Heart left ventricle (tissue), 13 donors: ENCODE data around the gene SCN8A.

Experiments
- POLR2A ChIP-seq, 2 donors: fragments of 450-650 bp; IDR thresholded peaks; one replicate each; pipeline ENCODE4 v1.6.1; 2017; ENCODE audit warnings: antibody characterized with exemption in 2 of 2, mild to moderate bottlenecking in 2 of 2, moderate library complexity in 2 of 2
- TF ChIP-seq, protein P1 (sequence below), 12 donors: fragments of 200-600 bp; sonication (generic) in 4 of 12; IDR thresholded peaks; one replicate each; pipeline versions ENCODE4 v1.5.0 to v1.8.0; 2018 to 2022; ENCODE audit warnings: antibody characterized with exemption in 12 of 12, mild to moderate bottlenecking in 5 of 12
- donor health status: ischemic (EF 13 %, LVEDD 7.1; RV severe dilation, severe dysfunction).
- donor health status: DM: no; HTN: yes; CAD: no.
- donor health status: DM: no; HTN: no; CAD: no.
- donor health status: ischemic (EF 25% LVEDD 6.9; RV normal size, moderate dysfunction).
- donor health status: ischemic (EF 25% LVEDD 5.7; RV mildly dilated, moderate dysfunction).
- donor health status: ischemic (EF 35%, LVEDD 5.7; RV mildly dilated, moderate dysfunction).
- donor health status: nonischemic (EF 11% LVEDD 7.7; RV severe dilation, severe dysfunction).
- donor health status: DM: yes; HTN: yes; CAD: no.
- donor health status: PGD.
- donor health status: ischemic (EF 29% LVEDD 5.4; RV normal size, mild dysfunction).
- donor health status: nonischemic (EF 23%, LVEDD 6.1; RV moderate dilation, normal function).

DNA sequence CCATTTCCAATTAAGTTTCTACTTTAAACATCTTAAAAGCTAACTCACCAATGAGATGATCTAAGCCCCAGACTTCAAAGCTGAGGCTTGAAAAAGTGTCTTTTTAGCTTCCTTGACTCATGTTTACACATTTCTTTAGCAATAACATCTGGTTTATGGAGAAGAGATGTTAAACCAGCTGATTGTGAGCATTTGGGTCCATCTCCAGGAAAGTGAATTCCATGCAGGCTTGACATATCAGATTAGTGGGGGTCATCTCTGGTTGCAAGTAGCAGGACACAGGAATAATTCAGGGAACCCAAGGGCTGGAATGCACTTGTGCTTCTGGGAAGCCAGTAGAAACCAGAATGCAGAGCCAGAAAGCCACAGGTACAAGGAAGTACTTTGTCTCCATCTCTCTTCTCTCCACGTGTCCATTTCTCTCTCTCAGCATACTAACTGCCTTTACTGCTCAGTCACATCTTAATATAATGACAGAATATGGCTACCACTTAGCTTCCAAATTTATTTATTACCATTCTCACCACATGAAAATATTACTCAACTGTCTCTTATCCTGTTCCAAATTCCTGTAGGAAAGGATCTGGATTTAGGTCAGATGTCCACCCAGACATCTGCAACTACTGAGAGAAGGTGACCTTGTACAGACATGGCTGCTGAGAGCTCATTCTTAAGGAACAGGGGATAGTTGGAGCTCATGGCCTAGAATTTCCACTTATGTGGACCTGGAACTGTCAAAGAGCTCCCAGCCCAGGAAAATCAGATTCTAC lies 104.4 kb downstream of the SCN8A start:
- no peak for TF ChIP-seq POLR2A (IDR thresholded peaks at IDR 0.05)
- TF ChIP-seq, protein P1, sequence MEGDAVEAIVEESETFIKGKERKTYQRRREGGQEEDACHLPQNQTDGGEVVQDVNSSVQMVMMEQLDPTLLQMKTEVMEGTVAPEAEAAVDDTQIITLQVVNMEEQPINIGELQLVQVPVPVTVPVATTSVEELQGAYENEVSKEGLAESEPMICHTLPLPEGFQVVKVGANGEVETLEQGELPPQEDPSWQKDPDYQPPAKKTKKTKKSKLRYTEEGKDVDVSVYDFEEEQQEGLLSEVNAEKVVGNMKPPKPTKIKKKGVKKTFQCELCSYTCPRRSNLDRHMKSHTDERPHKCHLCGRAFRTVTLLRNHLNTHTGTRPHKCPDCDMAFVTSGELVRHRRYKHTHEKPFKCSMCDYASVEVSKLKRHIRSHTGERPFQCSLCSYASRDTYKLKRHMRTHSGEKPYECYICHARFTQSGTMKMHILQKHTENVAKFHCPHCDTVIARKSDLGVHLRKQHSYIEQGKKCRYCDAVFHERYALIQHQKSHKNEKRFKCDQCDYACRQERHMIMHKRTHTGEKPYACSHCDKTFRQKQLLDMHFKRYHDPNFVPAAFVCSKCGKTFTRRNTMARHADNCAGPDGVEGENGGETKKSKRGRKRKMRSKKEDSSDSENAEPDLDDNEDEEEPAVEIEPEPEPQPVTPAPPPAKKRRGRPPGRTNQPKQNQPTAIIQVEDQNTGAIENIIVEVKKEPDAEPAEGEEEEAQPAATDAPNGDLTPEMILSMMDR (IDR thresholded peaks at IDR 0.05), result no peak
